DMS79 treated with DMSO at 0.1 percent for 48 hours (cell line): ENCODE data around the gene INAFM1.
"Not testable (repeated sequence)": the region's sequence is repeated elsewhere in the genome, so short reads cannot be mapped to it uniquely, and the experiment has no call there.

Source experiments
- DNase-seq: peaks from one replicate; lab custom pipeline; 2025; lab: John Stamatoyannopoulos, UW

The INAFM1 gene

DNA sequence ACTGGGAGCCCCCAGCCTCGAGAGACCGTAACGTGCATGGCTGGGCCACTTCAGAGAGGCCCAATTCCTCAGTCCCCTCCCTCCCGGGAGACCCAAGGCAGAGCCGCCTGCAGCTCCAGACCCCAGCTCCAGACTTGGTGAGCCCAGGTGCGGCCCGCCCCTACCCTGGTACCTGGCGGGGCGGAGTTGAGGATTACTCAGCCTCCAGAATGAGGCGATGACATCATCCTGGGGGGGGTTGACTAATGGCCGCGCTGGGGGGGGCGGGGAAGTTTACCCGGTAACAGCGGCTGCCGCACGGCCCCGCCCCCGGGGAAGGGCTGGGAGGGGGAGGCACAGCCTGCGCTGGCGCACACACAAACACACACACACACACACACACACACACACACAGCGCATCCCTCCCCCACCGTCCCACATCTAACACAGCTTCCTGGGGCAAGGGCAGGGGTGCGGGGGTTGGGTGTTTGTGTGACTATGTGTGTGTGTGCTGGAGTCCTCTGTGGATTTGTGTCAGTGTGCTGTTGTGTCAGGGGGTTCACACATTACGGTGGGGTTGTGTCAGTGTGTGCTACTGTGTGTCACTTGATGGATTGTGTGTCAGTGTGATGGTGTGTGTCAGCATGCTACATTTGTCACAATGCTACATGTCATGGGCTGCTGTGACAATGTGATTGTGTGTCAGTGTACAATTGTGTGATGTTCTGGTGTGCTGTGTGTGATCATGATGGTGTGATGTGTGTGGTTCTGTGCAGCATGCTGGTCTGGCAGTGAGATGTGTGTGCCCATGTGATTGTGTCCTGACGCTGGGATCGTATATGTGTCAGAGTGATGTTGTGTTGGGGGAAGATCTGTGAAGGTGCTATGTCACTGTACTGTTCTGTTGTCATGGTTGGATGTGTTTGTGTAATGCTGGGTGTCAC, 33.4 kb upstream of the INAFM1 start:
- DNase-seq, result peak; percentile 62

DNA sequence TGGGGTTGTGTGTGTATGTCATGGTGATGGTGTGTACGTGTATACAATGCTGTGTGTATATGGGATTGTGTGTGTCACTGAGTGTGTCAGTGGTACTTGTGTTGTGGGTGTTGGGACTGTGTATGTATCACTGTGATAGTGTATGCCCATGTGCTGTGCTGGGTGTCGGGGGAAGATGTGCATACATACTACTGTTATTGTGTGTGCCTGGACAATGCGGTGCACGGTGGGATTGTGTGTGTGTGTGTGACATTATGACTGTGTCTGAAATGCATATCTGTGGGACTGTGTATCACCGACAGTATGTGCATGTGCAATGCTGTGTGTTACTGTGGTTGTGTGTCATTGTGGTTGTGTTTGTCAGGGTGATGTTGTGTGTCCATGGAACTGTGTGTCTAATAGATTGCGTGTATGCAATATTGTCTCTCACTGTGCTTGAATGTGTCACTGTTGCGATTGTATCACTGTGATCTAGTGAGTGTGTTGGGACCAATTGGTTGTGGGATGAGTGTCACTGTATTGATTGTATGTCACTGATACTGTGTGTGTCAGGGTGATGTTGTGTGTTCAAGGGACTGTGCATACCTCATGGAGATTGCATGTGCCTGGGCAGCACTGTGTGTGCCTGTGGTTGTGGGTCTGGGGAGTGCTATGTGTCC, 32.6 kb upstream of the INAFM1 start:
- DNase-seq, result no peak

DNA sequence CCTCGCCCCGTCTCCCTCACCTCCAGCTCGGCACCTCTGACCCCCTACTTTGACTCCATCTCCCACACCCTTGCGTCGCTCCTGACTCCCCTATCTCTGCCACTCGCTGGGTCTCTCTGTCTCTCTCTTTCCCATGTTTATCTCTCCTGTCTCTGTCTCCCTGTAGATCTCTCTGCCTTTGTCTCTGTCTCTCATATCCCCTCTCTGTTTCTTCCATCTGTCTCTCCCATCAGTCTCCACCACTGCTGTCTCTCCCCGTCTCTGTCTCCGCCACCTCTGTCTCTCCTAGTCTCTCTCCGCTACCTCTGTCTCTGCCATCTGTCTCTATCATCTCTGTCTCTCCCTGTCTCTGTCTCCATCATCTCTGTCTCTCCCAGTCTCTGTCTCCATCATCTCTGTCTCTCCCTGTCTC, 31.3 kb upstream of the INAFM1 start:
- no peak for DNase-seq

DNA sequence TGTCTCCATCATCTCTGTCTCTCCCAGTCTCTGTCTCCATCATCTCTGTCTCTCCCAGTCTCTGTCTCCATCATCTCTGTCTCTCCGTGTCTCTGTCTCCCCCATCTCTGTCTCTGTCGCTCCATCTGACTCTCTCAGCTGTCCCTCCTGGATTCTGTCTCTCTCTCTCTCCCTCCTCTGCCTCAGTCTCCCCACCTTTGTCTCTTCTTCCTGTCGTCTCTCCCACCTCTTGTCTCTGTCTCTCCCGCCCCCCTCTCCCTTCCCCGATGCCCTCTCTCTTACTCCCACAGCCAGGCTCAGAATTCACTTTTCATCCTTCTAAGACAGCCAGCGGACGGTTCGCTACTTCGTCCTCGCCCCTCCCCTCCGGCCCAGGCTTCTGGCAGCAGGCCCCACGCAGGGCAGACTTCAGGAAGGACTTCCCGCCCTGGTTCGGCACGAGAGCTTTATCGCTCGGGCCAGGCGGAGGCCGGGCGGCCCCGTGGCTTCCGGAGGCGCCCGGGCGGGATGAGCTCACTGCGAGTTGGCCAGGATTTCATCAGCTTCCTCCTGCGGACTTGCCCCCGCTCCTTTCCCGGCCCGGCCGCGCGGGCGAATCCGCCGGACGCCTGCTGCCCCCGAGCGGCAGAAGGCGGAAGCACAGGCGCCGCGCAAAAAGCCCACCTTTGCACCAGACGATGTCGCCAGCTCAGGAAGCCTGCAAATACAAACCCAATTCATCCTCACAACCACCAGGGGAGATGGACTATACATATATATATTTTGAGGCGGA, 30.7 kb upstream of the INAFM1 start:
- DNase-seq, result peak; percentile 82

DNA sequence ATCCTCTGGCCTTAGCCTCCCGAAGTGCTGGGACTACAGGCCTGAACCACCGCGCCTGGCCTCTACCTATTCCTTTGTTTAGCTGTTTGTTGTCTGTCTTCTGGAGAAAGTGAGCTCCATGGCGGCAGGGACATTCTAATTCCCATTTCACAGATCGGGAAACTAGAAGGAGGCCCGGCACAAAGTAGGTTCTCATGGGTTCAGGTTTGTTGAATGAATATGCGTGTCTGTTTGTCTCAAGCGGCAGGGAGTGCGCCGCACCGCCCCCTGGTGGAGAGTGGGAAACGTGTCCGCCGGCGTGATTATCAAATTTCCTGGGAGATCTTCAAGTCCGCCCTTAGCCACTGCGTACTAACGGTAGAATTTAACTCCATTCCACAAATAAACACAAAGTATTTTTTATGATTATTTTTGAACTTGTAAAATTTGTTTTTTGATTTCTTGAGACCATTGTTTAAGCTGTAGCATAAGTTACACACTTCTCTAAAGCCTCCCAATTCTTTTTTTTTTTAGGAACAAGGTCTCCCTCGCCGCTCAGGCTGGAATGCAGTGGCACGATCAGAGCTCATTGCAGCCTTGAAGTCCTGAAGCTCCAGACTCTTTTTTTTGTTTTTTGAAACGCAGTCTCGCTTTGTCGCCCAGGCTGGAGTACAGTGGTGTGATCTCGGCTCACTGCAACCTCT, 27.2 kb upstream of the INAFM1 start:
- DNase-seq, result peak; percentile 15

DNA sequence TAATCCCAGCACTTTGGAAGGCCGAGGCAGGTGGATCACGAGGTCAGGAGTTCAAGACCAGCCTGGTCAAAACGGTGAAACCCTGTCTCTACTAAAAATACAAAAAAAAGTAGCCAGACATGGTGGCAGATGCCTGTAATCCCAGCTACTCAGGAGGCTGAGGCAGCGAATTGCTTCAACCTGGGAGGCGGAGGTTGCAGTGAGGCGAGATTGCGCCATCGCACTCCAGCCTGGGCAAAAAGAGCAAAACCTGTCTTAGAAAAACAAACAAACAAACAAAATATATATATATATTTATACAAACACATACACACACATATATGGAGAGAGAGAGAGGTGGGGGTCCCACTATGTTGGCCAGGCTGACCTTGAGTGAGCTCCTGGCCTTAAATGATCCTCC, 21.7 kb upstream of the INAFM1 start:
- DNase-seq, result not testable (repeated sequence)

DNA sequence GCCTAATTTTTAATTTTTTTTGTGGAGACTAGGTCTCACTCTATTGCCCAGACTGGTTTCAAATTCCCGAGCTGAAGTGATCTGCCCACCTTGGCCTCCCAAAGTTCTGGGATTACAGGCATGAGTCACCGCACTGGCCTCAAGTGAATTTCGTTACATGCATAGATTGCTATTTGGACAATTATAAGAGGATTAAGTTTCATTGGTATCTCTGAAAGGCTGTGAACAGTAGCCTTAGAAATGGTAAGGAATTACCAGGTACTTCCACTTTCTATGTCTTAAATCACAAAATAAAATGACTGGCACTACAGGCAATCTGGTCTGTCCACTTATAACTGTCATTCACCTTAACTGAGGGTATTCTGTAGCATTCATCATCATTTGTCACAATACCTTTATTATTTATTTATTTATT, 21.2 kb upstream of the INAFM1 start:
- no peak for DNase-seq

DNA sequence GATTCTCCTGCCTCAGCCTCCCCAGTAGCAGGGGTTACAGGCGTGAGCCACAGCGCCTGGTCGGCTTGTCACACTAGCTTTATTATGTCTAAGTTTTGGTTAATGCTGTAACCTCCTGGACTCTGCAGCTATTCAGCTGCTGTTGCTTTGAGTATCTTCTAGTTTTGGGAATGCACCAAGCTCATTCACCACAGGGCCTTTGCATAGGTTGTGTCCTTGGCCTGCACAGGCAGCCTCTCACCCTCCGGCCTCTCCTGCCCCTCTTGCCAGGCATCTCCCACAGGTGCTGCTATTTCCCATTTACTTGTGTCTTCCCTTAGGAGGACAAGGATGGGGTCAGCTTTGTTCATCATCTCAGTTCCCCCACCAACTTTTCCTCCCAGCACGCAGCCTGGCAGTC, 20.7 kb upstream of the INAFM1 start:
- DNase-seq, result no peak

DNA sequence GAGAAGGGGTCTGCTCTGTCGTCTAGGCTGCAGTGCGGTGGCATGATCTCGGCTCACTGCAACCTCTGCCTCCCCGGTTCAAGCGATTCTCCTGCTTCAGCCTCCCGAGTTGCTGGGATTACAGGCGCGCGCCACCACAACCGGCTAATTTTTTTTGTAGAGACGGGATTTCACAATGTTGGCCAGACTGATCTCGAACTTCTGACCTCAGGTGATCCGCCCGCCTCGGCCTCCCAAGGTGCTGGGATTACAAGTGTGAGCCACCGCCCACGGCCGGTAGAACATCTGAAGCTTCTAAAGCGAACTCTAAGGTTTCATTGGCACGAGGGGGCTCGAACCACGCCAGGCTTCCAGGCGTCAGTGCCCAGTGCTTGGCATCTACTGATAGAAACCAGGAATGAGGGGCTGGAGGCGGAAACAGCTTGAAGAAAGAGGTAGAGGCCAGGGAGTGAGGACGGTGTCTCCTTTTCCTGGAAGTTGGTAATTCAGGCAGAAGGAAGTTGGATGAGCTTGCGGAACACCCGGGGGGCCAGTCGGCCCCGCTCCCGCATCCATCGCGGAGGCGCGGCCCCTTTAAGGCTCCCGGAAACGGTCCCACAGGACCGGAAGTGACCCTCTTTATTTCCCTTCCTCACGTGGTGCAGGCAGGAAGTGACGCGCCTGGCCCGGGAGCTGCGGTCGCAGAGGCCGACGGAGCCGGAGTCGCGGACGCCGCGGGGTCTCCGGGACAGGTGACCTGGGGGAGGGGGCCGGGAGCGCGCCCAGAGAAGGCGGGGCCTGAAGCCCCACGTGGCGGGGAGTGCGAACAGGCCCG, 18.6 kb upstream of the INAFM1 start, which contains the start of gene CCDC9:
CCDC9 (plus strand) TSS at position 647 of the 814 bp plus-strand sequence. CDS start 1,876 bp downstream, outside the sequence.
- peak; percentile 95 for DNase-seq

DNA sequence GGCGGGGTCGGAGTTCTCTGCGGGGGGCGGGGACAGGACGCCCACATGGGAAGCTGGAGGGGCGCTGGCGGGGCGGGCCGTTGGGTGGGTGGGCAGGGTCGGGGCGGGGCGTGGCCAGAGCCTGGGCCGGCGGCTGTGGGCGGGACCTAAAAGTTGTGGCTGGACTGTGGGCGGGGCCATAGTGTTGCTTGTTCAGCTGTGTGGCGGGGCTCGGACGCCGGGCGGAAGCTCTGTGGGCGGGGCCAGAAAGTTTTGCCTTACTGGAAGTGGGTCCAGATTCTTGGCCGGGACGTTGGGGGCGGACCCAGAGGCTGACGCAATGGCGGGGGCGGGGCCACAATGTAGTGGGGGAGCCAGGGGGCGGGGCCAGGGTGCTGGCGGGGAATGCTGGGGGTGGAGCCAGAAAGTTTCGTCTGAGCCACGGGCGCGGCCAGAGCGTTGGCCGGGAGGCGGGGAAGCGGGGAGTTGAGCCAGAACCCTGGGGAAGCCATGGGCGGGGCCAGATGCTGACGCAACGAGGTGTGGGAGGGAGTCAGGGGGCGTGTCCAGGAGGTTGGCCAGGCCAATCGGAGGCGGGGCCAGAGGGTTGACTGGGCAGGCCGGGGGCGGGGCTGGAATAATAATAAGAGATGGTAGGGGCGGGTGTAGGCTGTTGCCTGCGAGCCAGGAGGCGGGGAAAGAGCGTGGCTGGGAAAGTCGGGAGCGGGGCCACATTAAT, 17.8 kb upstream of the INAFM1 start:
- DNase-seq, result peak; percentile 99

DNA sequence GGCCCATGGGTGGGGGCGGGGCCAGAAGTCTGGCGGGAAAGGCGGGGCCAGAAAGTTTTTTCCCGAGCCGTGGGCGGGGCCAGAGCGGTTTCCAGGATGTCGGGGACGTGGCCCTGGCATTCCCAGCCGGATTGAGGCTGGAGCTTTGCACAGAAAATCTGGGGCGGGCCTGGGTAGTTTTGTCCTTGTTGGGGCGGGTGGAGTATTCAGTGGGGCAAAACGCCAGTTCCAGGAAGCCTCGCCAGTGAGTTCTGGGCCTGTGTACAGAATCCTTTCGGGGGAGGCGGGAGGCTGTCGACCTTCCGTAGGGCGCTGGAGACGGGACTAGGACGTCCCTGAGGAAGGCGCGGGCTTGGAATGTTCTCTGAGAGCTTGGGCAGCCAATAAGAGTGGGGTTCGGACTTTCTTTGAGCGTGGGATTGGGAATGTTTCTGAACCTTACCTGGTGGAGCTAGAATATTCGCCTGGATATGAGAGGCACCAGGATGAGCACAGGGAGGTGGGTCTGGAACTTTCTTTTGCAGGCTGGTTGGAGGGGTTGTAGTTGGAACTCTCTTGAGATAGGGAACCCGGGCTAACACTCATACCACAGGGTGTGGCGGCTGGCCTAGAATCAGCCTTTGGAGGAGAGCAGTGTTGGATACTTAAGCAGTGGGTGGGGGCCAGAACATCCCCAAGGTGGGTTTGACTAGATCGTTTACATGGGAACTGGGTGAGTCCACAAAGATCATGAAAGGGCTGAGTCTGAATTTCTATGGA, 17.1 kb upstream of the INAFM1 start:
- peak; percentile 54 for DNase-seq

DNA sequence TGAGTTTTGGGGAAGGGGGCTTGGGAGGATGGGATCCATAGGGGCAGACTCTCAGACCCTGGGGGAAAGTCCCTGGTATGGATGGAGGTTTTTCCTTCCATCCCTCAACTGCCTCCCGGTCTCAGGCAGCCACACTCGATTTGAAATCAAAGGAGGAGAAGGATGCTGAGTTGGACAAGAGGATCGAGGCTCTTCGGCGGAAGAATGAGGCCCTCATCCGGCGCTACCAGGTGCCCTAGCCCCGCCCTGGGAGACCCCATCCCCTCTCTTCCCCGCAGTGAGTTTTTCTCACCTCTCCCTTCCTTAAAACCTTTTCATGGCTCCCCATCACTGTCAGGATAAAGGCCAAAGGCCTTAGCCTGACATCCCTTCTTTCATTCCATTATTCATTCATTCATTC, 16.3 kb upstream of the INAFM1 start:
- no peak for DNase-seq

DNA sequence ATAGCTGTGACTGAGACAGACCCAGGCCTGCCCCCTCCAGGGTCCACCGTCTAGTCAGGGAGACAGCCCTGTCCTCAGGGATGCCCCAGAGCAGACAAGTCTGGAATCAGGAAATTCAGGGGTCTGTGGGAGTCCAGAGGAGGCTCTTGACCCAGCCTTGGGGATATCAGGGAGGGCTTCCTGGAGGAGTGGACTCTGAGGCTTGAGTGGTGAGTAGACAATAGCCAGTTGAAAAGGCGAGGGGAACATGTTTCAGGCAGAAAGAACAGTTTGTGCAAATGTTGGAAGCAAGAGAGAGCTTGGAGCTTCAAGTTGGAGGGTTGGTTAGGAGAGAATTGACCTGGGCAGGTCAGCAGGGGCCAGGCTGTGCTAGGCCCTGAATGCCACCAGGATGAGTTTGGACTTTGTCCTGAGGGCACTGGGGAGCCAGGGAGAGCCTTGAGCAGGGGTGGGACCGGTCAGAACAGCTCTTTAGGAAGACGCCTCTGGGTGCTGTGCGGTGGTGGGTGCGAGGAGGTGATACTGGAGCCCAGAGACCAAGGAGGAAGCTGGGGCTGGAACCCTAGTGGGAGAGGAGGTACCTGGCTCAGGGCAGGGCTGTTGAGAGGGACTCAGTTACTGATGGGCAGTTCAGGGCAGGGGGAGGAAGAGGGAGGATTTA, 15.7 kb upstream of the INAFM1 start:
- no peak for DNase-seq

DNA sequence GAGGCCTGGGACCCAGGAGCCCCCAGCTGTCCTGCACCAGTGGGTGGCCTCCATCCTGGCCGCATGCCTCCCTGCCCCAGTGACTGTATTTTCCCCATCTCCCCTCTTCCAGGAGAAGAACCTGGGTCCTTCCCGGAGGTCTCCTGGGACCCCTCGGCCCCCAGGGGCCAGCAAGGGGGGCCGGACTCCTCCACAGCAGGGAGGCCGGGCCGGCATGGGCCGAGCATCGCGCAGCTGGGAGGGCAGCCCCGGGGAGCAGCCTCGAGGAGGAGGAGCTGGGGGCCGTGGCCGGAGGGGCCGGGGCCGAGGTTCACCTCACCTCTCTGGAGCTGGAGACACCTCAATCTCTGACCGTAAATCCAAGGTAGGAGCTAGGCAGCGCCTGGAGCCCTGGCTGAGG, 14.2 kb upstream of the INAFM1 start:
- DNase-seq, result no peak

DNA sequence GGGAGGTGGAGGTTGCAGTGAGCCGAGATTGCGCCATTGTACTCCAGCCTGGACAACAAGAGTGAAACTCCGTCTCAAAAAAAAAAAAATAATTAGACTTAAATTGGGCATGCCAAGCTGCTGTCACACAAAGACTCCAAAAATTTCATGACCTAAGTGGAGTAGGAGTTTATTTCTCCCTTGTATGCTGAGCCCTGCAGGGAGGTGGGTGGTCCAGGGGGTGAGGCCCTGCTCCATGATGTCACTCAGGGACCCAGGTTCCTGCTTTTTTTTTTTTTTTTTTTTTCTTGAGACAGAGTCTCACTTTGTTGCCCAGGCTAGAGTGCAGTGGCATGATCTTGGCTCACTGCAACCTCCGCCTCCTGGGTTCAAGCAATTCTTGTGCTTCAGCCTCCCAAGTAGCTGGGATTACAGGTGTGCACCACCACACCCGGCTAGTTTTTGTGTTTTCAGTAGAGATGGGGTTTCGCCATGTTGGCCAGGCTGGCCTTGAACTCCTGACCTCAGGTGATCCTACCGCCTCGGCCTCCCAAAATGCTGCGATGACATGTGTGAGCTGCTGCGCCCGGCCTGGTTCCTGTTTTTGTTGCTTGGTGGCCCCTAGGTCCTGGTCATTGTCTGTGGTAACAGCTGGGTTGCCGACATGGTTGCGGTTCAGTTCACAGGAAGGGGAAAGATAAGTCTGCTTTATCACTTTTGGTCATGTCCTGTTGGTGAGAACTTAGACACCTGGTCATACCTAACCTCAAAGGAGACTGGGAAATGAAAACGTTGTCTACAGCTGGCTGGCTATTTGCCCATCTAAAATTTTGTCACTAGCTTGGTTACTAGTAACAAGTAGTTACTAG, 12.5 kb upstream of the INAFM1 start:
- DNase-seq, result not testable (repeated sequence)

DNA sequence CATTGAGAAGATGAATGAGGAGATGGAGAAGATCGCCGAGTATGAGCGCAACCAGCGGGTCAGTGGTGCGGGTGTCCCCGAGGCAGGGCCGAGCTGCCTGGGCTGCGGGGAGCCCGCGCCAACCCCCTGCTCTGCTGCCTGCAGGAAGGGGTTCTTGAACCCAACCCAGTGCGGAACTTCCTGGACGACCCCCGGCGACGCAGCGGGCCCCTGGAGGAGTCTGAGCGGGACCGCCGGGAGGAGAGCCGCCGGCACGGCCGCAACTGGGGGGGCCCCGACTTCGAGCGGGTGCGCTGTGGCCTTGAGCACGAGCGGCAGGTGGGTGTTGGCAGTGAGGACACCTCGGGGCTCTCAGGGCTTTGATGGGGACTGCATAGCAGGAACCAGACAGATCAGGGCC, 10.1 kb upstream of the INAFM1 start:
- no peak for DNase-seq

DNA sequence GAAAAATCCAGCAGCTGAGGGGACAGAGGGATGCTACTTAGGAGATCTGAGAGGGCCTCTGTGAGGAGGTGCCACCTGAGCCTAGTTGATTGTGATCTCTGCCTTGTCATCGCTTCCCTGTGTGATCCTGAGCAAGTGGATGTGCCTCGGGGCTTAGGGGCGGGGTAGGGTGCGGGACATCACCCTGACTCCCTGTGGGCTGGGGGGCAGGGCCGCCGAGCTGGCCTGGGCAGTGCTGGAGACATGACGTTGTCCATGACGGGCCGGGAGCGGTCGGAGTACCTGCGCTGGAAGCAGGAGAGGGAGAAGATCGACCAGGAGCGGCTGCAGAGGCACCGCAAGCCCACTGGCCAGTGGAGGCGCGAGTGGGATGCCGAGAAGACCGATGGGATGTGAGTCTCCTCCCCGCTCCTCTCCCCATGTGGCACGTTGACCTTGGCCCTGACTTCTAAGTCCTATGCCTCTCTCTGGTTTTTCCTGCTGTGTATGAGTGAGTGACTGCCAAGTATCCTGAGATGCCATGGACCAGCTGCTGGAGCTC, 8.2 kb upstream of the INAFM1 start:
- no peak for DNase-seq

DNA sequence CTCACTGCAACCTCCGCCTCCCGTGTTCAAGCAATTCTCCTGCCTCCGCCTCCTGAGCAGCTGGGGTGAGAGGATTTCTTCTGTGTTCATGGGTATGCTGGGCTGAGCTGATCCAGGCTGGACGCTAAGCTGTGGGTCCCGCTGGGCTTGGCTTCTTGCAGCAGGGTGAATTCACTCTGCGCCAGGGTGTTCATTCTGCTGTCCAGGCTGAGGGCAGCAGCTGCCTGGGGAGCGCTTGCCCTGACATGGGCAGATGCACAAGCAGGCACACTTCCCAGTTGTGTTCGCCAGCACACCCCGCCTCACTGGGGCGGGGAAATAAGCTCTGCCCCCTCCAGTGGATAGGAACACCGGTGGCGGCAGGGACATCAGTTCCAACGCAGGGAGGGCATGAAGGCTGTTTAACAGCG, 7.3 kb upstream of the INAFM1 start:
- DNase-seq, result no peak
